Kidney (tissue), 22 donors: ENCODE measurements around the gene KREMEN2. TPM values are rescaled to one million over a fixed set of nuclear protein-coding genes. Genes with fewer than 3 reads are reported as not detected.
A peak's percentile ranks its signal among the peaks of the same experiment; 100 is the strongest.

Source experiments
- DNase-seq, 5 donors: peaks; one replicate each; pipeline ENCODE4 v3.0.0-alpha.2; 2013 to 2020
- FAIRE-seq: peaks from 2 replicates; lab custom pipeline; 2012; peaks lifted over from hg19 to GRCh38; lab: Jason Lieb, UNC
- H3K27ac ChIP-seq, 2 donors: one replicate each; pipeline ENCODE4 v1.7.0; 2013; ENCODE audit warnings: low read depth in 2 of 2, low read length in 2 of 2, inconsistent platforms in 1 of 2
- H3K27me3 ChIP-seq: one replicate; pipeline ENCODE4 v1.7.1; 2013; ENCODE audit warnings: low read length, inconsistent platforms; ENCODE audit not compliant: control insufficient read depth, insufficient read depth
- H3K36me3 ChIP-seq, 3 donors: one replicate each; pipeline versions ENCODE4 v1.7.0 to v1.7.1; 2013; ENCODE audit warnings: low read length in 3 of 3, control low read depth in 1 of 3, inconsistent platforms in 1 of 3; ENCODE audit not compliant: insufficient read depth in 3 of 3, control insufficient read depth in 2 of 3
- H3K4me1 ChIP-seq, 3 donors: one replicate each; pipeline versions ENCODE4 v1.7.0 to v1.7.1; 2013; ENCODE audit warnings: low read length in 3 of 3, inconsistent platforms in 1 of 3, low read depth in 1 of 3; ENCODE audit not compliant: control insufficient read depth in 2 of 3, insufficient read depth in 2 of 3
- H3K4me3 ChIP-seq, 3 donors: one replicate each; pipeline versions ENCODE4 v1.7.0 to v1.8.1; 2013; ENCODE audit warnings: low read length in 3 of 3, control low read depth in 1 of 3, inconsistent platforms in 1 of 3
- H3K9ac ChIP-seq, 3 donors: one replicate each; pipeline versions ENCODE4 v1.7.0 to v1.7.1; 2013; ENCODE audit warnings: low read length in 3 of 3, control low read depth in 1 of 3, inconsistent platforms in 1 of 3
- H3K9me3 ChIP-seq, 3 donors: one replicate each; pipeline versions ENCODE4 v1.7.0 to v1.7.1; 2013; ENCODE audit warnings: low read length in 3 of 3, control low read depth in 1 of 3, inconsistent platforms in 1 of 3; ENCODE audit not compliant: control insufficient read depth in 2 of 3, insufficient read depth in 1 of 3
- CTCF ChIP-seq: IDR thresholded peaks from 3 replicates; pipeline ENCODE4 v1.5.1; 2012; ENCODE audit warnings: mild to moderate bottlenecking, moderate library complexity, borderline replicate concordance; ENCODE audit not compliant: insufficient read depth; ENCODE audit errors: extremely low read depth
- intact Hi-C: fragments of 100-400 bp; cut with DNase I; formaldehyde crosslinking; loops from one replicate; pipeline ENCODE4 v1.11.1; 2022
- long read RNA-seq, 10 donors: library from polyadenylated mRNA in 1 of 10; unstranded in 1 of 10; transcript quantifications; one replicate each; pipeline ENCODE4 v2.0.0 and lab custom pipeline, GENCODE V29; 2021 to 2026
- polyA plus RNA-seq: library from polyadenylated mRNA; stranded (reverse); fragments of 350-450 nt; fragmentation: Illumina TruSeq; extraction: RNeasy Lipid Tissue Mini Kit (QIAGEN cat#74804); gene quantifications from one replicate; pipeline ENCODE4 v1.2.3, GENCODE V29; 2014; ENCODE audit warnings: low read depth, low replicate concordance; ENCODE audit not compliant: insufficient read depth
- total RNA-seq: library from RNA; stranded (reverse); fragmentation: NEBNext Ultra II Directional; extraction: Animal tissue kit (Norgen Biotek cat#: 25700); gene quantifications from one replicate; pipeline ENCODE4 v1.2.1, GENCODE V29; 2021
- donor health status: control.
- donor health status: control.
- donor health status: control.
- donor health status: control.
- donor health status: control.
- donor health status: DM: yes; HTN: yes; CAD: no.
- donor health status: Normal renal cell carcinoma (clear cell type).

Gene KREMEN2
- not detected for total RNA-seq
- polyA plus RNA-seq: not detected
- long read RNA-seq, donor 1, partial matches to known transcripts: 0 of 2 reads
- long read RNA-seq, donor 1, other reads (novel, unspliced or antisense): 0 of 2 reads
- long read RNA-seq, donor 2, partial matches to known transcripts: 0 of 2 reads
- long read RNA-seq, donor 2, other reads (novel, unspliced or antisense): 0 of 2 reads
- long read RNA-seq, donor 3: 0 reads
- long read RNA-seq, donor 4: 0 reads
- long read RNA-seq, donor 5: 0 reads
- long read RNA-seq, donor 6: 0 reads
- long read RNA-seq, donor 7: 0 reads
- long read RNA-seq, donor 8, transcript KREMEN2-201 (9 exons, 2,326 nt): major isoform, 5 of 5 reads
- long read RNA-seq, donor 8, partial matches to known transcripts: 0 of 5 reads
- long read RNA-seq, donor 8, other reads (novel, unspliced or antisense): 0 of 5 reads
- long read RNA-seq, donor 9: 0 reads
- long read RNA-seq, donor 10: 0 reads

GRCh38 chr16:2963723-2964474 lies at the start of gene KREMEN2:
Gene KREMEN2 (plus strand): TSS chr16:2964275. CDS start chr16:2964521, 246 bp downstream.
- intact Hi-C loops: no loop called here
- Histone ChIP-seq H3K27ac (no peak within 1 kb of the TSS), H3K4me1 (peaks cover 0 to 14% (median 0%) of the 10 kb centered on the region in 3 donors), H3K9ac (no peak within 1 kb of the TSS), H3K27me3 (peaks cover 15% of the 10 kb centered on the region), H3K4me3 (no peak within 1 kb of the TSS), H3K9me3 (no peaks in the 10 kb centered on the region), H3K36me3 (no peaks in the 10 kb centered on the region)
- peak in 4 of 5 donors; percentile 66 to 91 (median 78) for DNase-seq
- no peak for FAIRE-seq
- TF ChIP-seq CTCF: no peak

GRCh38 chr16:2915196-2915929 lies 48.7 kb upstream of the KREMEN2 start:
- peaks cover 0 to 15% (median 4%) of the 10 kb centered on the region in 3 donors for H3K36me3 ChIP-seq
- peaks cover 0 to 10% (median 0%) of the 10 kb centered on the region in 3 donors for H3K4me1 ChIP-seq
- no peak for DNase-seq
- H3K4me3 ChIP-seq: no peak overlapping the region
- no peak overlapping the region for H3K27ac ChIP-seq
- H3K27me3 ChIP-seq: no peaks in the 10 kb centered on the region
- intact Hi-C loops: no loop called here
- no peaks in the 10 kb centered on the region for H3K9me3 ChIP-seq
- no peak for FAIRE-seq
- H3K9ac ChIP-seq: no peak overlapping the region
- TF ChIP-seq CTCF: no peak

GRCh38 chr16:2919511-2920255 lies 44.4 kb upstream of the KREMEN2 start:
- DNase-seq (peak in 4 of 5 donors; percentile 75 to 89 (median 80)), FAIRE-seq (peak; percentile 61)
- H3K27me3 ChIP-seq: no peaks in the 10 kb centered on the region
- H3K36me3 ChIP-seq: peaks cover 0 to 19% (median 4%) of the 10 kb centered on the region in 3 donors
- no peak overlapping the region for H3K9ac ChIP-seq
- no peak overlapping the region for H3K4me3 ChIP-seq
- intact Hi-C loops: no loop called here
- H3K27ac ChIP-seq: no peak overlapping the region
- TF ChIP-seq CTCF: peak; percentile 89
- peaks cover 0 to 2% (median 0%) of the 10 kb centered on the region in 3 donors for H3K4me1 ChIP-seq
- H3K9me3 ChIP-seq: no peaks in the 10 kb centered on the region
